ENCODE data around the gene NUP93. TPM values are rescaled to one million over a fixed set of nuclear protein-coding genes. Genes with fewer than 3 reads are reported as not detected.

Gene NUP93
- total RNA-seq (2021; fragmentation: NEBNext Ultra II Directional; extraction: Animal tissue kit (Norgen Biotek cat#: 25700)) (180 and 201 TPM in 2 replicates), polyA plus RNA-seq (2011; rRNA removed) (147 and 162 TPM in 2 replicates), polyA minus RNA-seq (2011; rRNA and poly(A)+ RNA removed) (215 and 217 TPM in 2 replicates)
- polyA plus RNA-seq (2011; cell fraction: cytosol; rRNA removed) = 146 TPM
- 188 TPM for polyA plus RNA-seq (2011; cell fraction: nucleus; rRNA removed)
- 183 to 206 TPM (median 196 TPM) in 4 replicates for polyA plus RNA-seq (2012, experiment 1 of 2)
- polyA plus RNA-seq (2012, experiment 2 of 2) = 102 TPM
- 126 TPM for polyA plus RNA-seq (2013, experiment 1 of 2)
- polyA plus RNA-seq (2013, experiment 2 of 2) = 119 TPM
- polyA minus RNA-seq (2011; cell fraction: cytosol; rRNA and poly(A)+ RNA removed) = 119 TPM
- 75.4 TPM for polyA minus RNA-seq (2011; cell fraction: nucleus; rRNA and poly(A)+ RNA removed)
- long read RNA-seq, experiment 1, transcript NUP93-201 (22 exons, 2,741 nt) = major isoform, 16 of 85 reads
- long read RNA-seq, experiment 1, partial matches to known transcripts = 53 of 85 reads
- long read RNA-seq, experiment 1, other reads (novel, unspliced or antisense) = 11 of 85 reads
- long read RNA-seq, experiment 2, transcript NUP93-201 (22 exons, 2,741 nt) = major isoform, 83 of 107 reads
- long read RNA-seq, experiment 2, partial matches to known transcripts = 12 of 107 reads
- long read RNA-seq, experiment 2, other reads (novel, unspliced or antisense) = 12 of 107 reads

GRCh38 chr16:56729735-56730662 is at the start of gene NUP93:
Gene NUP93 (plus strand): TSS chr16:56730129. CDS start chr16:56748248, 18,119 bp downstream.
- POLR2A ChIA-PET (ENCODE audit: partially characterized antibody) = interaction anchor here (0.8 to 1.8 kb wide), 7 partner anchors 10 to 203 kb away, joined by 3 to 8 read pairs (median 4); partner anchors contain the start of gene MT1X
- CTCF ChIA-PET (ENCODE audit: partially characterized antibody) = no interaction called here
- H3K36me3 ChIP-seq (ENCODE audit: control insufficient read depth in 2 of 4, insufficient read depth in 4 of 4, low read length in 3 of 4) = no peaks in the 10 kb centered on the region
- peaks cover 14% of the 10 kb centered on the region; the same call in 1 of the 2 replicates for H3K79me1 ChIP-seq (ENCODE audit: low read depth, low read length)
- H3K4me2 ChIP-seq (ENCODE audit: insufficient read depth in 1 of 2, low read depth in 2 of 2, low read length in 2 of 2) = peak within 1 kb of the TSS; percentile 87 to 89
- peak within 1 kb of the TSS; percentile 49 for H4K91ac ChIP-seq (replicated peaks; ENCODE audit: insufficient read length, low read length)
- peak within 1 kb of the TSS; percentile 90 for H4K8ac ChIP-seq (ENCODE audit: extremely low read depth, insufficient read depth, low read length)
- peak within 1 kb of the TSS; percentile 60 for H3K4ac ChIP-seq (replicated peaks; ENCODE audit: insufficient read length, low read depth, low read length)
- no peaks in the 10 kb centered on the region for H3K9me3 ChIP-seq (ENCODE audit: insufficient read depth in 2 of 2, low read depth in 1 of 2, low read length in 1 of 2)
- peak within 1 kb of the TSS; percentile 79 to 86 (median 82) for H3K9ac ChIP-seq (replicated peaks in 1 of 4; ENCODE audit: extremely low read depth in 1 of 4, low read depth in 3 of 4, low read length in 3 of 4)
- H2AK5ac ChIP-seq (ENCODE audit: low read depth, low read length) = 0 out of 2 replicates have a peak within 1 kb of the TSS, but pooled peaks have one; percentile 75
- peak within 1 kb of the TSS; percentile 83 for H3K18ac ChIP-seq (ENCODE audit: extremely low read depth, low read length)
- no peak within 1 kb of the TSS for H4K5ac ChIP-seq (ENCODE audit: insufficient read length, low read depth, low read length)
- H2BK15ac ChIP-seq (ENCODE audit: low read length) = no peak within 1 kb of the TSS
- peak within 1 kb of the TSS; percentile 79 for H3K56ac ChIP-seq (replicated peaks; ENCODE audit: insufficient read length, low read depth, low read length)
- peak within 1 kb of the TSS; percentile 90; the same call in 1 of the 2 replicates for H2BK5ac ChIP-seq (ENCODE audit: low read depth, low read length)
- DNase-seq (ENCODE audit: low read depth in 1 of 2, low spot score in 2 of 2) (peak; percentile 73 to 87), FAIRE-seq (no peak)
- H3K4me1 ChIP-seq (replicated peaks in 1 of 4; ENCODE audit: control insufficient read depth in 3 of 4, insufficient read depth in 4 of 4, low read length in 3 of 4) = peaks cover 0 to 3% (median 2%) of the 10 kb centered on the region in 4 experiments; a peak in 2 of 7 replicates
- peaks cover 24 to 49% of the 10 kb centered on the region in 2 experiments for H3K79me2 ChIP-seq (ENCODE audit: control insufficient read depth in 1 of 2, insufficient read depth in 2 of 2, low read length in 2 of 2)
- H2BK12ac ChIP-seq (ENCODE audit: low read depth, low read length) = 0 out of 2 replicates have a peak within 1 kb of the TSS, but pooled peaks have one; percentile 27
- H3K4me3 ChIP-seq (ENCODE audit: extremely low read depth in 1 of 4, insufficient read depth in 2 of 4, low read depth in 3 of 4, low read length in 4 of 4) = peak within 1 kb of the TSS; percentile 79 to 93 (median 86)
- no peak within 1 kb of the TSS for H2BK20ac ChIP-seq (ENCODE audit: low read length)
- H3K23me2 ChIP-seq (ENCODE audit: low read depth, low read length) = peaks cover 12% of the 10 kb centered on the region
- H3K27ac ChIP-seq (ENCODE audit: low read depth, low read length) = peak within 1 kb of the TSS; percentile 82
- peak within 1 kb of the TSS; percentile 0 for H3K14ac ChIP-seq (ENCODE audit: insufficient read length)
- peak within 1 kb of the TSS; percentile 94 for H2AFZ ChIP-seq (ENCODE audit: low read length)
- H4K20me1 ChIP-seq (replicated peaks in 1 of 2; ENCODE audit: control insufficient read depth in 1 of 2, insufficient read depth in 2 of 2, low read length in 2 of 2) = peaks cover 0 to 14% of the 10 kb centered on the region in 2 experiments
- no peak within 1 kb of the TSS for H2BK120ac ChIP-seq (replicated peaks; ENCODE audit: low read depth, low read length)
- WGBS, 2 experiments (ENCODE audit: extremely low coverage in 1 of 2, insufficient coverage in 1 of 2, insufficient read length in 1 of 2, insufficient replicate concordance in 2 of 2, low coverage in 1 of 2, low lambda C conversion rate in 2 of 2, missing lambda C conversion rate in 1 of 2) = 2% methylated on average over 43 of the region's 70 CpGs; no CpG with 5 or more reads in 1 of the 2 experiments
- H3K23ac ChIP-seq (ENCODE audit: insufficient read length) = no peak within 1 kb of the TSS
- no peaks in the 10 kb centered on the region for H3K27me3 ChIP-seq (replicated peaks in 1 of 4; ENCODE audit: control insufficient read depth in 3 of 4, extremely low read depth in 1 of 4, insufficient read depth in 3 of 4, low read length in 3 of 4)
- TF ChIP-seq RNF2 (IDR thresholded peaks at IDR 0.05; ENCODE audit: borderline replicate concordance, low read depth, low read length, missing control alignments, poor library complexity, severe bottlenecking) (no peak), RFX5 (IDR thresholded peaks at IDR 0.05; ENCODE audit: borderline replicate concordance, low read depth, low read length) (no peak)

Measured in H1 (cell line).